HG02642 (cell line): Measurements from ENCODE around the gene GTF2H3.

ENCODE experiments used
- ATAC-seq: cut with Tn5 transposase; IDR thresholded peaks from one replicate; pipeline ENCODE4 v1.9.1; 2021; ENCODE audit warnings: mild to moderate bottlenecking; ENCODE audit not compliant: unreplicated experiment, poor library complexity

Gene GTF2H3

DNA sequence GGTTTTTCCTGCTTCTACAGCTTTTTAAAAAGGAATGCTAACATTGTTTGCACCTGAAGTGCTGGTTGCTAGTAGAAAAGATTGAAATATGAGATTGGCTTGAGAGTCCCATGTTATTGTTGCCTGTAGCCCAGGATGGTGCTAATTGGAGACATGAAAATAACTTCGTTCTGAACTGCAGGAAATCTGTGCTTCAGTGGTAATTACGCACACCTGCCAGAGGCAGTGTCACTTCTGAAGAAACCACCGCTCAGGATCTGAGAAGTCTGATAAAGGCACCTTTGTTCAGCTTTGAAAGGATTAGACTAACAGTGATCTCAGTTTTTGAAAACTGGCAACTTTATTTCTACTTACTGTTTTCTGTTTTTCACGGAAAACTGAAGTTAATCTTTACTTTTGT is 63.0 kb downstream of the GTF2H3 start:
- ATAC-seq = no peak

DNA sequence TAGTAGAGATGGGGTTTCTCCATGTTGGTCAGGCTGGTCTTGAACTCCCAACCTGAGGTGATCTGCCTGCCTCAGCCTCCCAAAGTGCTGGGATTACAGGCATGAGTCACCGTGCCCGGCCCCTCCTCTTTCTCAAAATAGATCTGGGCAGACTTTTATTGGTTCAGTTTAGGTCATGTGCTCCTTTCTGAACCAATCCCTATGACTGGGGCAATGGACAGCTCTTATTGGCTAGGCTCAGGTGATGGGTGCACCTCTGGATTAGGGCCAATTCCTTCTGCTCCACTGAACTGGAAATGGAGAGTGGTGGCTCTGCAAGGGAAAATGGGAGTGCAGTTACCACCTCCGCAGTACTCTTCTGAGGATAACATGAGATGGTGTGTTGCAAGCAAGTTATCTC is 72.3 kb downstream of the GTF2H3 start:
- ATAC-seq = no peak

DNA sequence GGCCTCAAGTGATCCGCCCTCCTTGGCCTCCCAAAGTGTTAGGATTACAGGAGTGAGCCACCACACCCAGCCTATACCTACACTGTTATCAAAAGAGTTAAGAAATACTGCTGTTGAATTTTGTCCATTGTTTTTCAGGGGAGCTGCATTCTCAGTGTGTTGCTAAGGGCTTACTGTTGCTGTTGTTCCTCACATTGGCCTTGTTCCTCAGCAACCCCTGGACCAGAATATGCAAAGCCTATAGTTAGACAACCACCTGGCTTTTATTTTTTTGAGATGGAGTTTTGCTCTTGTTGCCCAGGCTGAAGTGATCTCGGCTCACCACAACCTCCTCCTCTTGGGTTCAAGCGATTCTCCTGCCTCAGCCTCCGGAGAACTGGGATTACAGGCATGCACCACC is 73.8 kb downstream of the GTF2H3 start:
- no peak for ATAC-seq
